Panc1 (cell line): ENCODE measurements around the gene FAM117B. TPM values are rescaled to one million over a fixed set of nuclear protein-coding genes. Genes with fewer than 3 reads are reported as not detected.

ENCODE experiments used
- ATAC-seq: fragments of 200-7000 bp; cut with Tn5 transposase; 2 replicates; pipeline ENCODE4 v1.9.1; 2020; ENCODE audit warnings: mild to moderate bottlenecking, moderate library complexity
- BruUV-seq: library from RNA; stranded (reverse); fragments of 400-500 nt; replicated peaks from 2 replicates; lab custom pipeline; 2021; lab: Mats Ljungman, UMichigan
- CTCF ChIA-PET: fragments of 300-600 bp; sonication (Branson Sonifier 250); formaldehyde crosslinking; loops from one replicate; lab custom pipeline; 2022; ENCODE audit warnings: antibody characterized with exemption; lab: Charles Lee
- POLR2A ChIA-PET: fragments of 300-600 bp; sonication (Branson Sonifier 250); formaldehyde crosslinking; loops from one replicate; lab custom pipeline; 2022; ENCODE audit warnings: antibody characterized with exemption; lab: Charles Lee
- DNase-seq: peaks from one replicate; pipeline ENCODE4 v3.0.0-alpha.2; 2010; ENCODE audit warnings: low read depth, low spot score
- H3K27ac ChIP-seq: 2 replicates; pipeline ENCODE4 v1.5.1; 2011; ENCODE audit warnings: mild to moderate bottlenecking, low read length, inconsistent platforms
- H3K27me3 ChIP-seq: fragments of 200-500 bp; sonication (Bioruptor generic); 2 replicates; pipeline ENCODE4 v1.6.0; 2014; ENCODE audit warnings: low read length, inconsistent platforms; ENCODE audit not compliant: control insufficient read depth, insufficient read depth
- H3K36me3 ChIP-seq: fragments of 200-500 bp; sonication (Bioruptor generic); 2 replicates; pipeline ENCODE4 v1.5.1; 2014; ENCODE audit warnings: inconsistent platforms, mild to moderate bottlenecking, low read length, moderate library complexity; ENCODE audit not compliant: control insufficient read depth, insufficient read depth
- H3K4me1 ChIP-seq: 2 replicates; pipeline ENCODE4 v1.5.1; 2011; ENCODE audit warnings: inconsistent platforms, mild to moderate bottlenecking, low read length, moderate library complexity; ENCODE audit not compliant: control insufficient read depth, insufficient read depth
- H3K4me3 ChIP-seq, 2 experiments: 2 replicates each; pipeline ENCODE4 v1.5.1; 2011 to 2012; ENCODE audit warnings: low read depth in 2 of 2, low read length in 2 of 2, mild to moderate bottlenecking in 2 of 2, inconsistent platforms in 1 of 2, moderate library complexity in 1 of 2
- H3K9me3 ChIP-seq: fragments of 200-500 bp; sonication (Bioruptor generic); 2 replicates; pipeline ENCODE4 v1.5.1; 2014; ENCODE audit warnings: low read depth, mild to moderate bottlenecking, inconsistent platforms, low read length, moderate library complexity; ENCODE audit not compliant: control insufficient read depth, insufficient read depth
- CTCF ChIP-seq: fragments of 450-650 bp; IDR thresholded peaks from 2 replicates; pipeline ENCODE4 v1.5.1; 2017; ENCODE audit warnings: mild to moderate bottlenecking
- POLR2AphosphoS5 ChIP-seq: IDR thresholded peaks from 2 replicates; pipeline ENCODE4 v1.6.1; 2012; ENCODE audit warnings: mild to moderate bottlenecking, low read depth, low read length, moderate library complexity
- REST ChIP-seq, 2 experiments: IDR thresholded peaks; 2 replicates each; pipeline ENCODE4 v1.6.1; 2011 to 2012; ENCODE audit warnings: low read depth in 2 of 2, control low read depth in 1 of 2, low read length in 1 of 2, mild to moderate bottlenecking in 1 of 2, moderate library complexity in 1 of 2; ENCODE audit not compliant: insufficient read depth in 1 of 2
- SIN3A ChIP-seq: IDR thresholded peaks from 2 replicates; pipeline ENCODE4 v1.6.1; 2012; ENCODE audit warnings: low read depth, mild to moderate bottlenecking, low read length, moderate library complexity, borderline replicate concordance; ENCODE audit not compliant: insufficient read depth
- TCF7L2 ChIP-seq: IDR thresholded peaks from 2 replicates; pipeline ENCODE4 v1.6.1; 2011; ENCODE audit warnings: mild to moderate bottlenecking, low read depth, low read length, inconsistent platforms
- in situ Hi-C: cut with HindIII; loops from 2 replicates; pipeline ENCODE4 v1.10.0; 2016; ENCODE audit warnings: low sequenced_read_pairs, low pct_unique_long_range_greater_than_20kb
- intact Hi-C: fragments of 100-400 bp; cut with micrococcal nuclease; formaldehyde crosslinking; loops from one replicate; pipeline ENCODE4 v1.10.0; 2022; ENCODE audit not compliant: unreplicated experiment
- total RNA-seq: library from RNA; stranded (reverse); gene quantifications from one replicate; pipeline ENCODE4 v1.2.1, GENCODE V29; 2021; ENCODE audit not compliant: unreplicated experiment

Gene FAM117B
- total RNA-seq, 1 experiment from 2014 or later: 7.8 TPM

GRCh38 chr2:202758604-202759003, 123.8 kb downstream of the FAM117B start:
- Histone ChIP-seq H3K9me3 (no peaks in the 10 kb centered on the region), H3K4me1 (no peaks in the 10 kb centered on the region), H3K4me3 (no peak overlapping the region), H3K36me3 (no peaks in the 10 kb centered on the region), H3K27me3 (no peaks in the 10 kb centered on the region), H3K27ac (no peak overlapping the region)
- ATAC-seq: no peak
- BruUV-seq: no TSS peak
- ChIA-PET POLR2A (no interaction called here), CTCF (no interaction called here)
- intact Hi-C loops (no loop called here), in situ Hi-C loops (no loop called here)
- DNase-seq: no peak
- TF ChIP-seq TCF7L2 (no peak), POLR2AphosphoS5 (no peak), SIN3A (no peak), REST (IDR thresholded peaks at IDR 0.05; ENCODE audit: insufficient read depth in 1 of 2, low read depth in 2 of 2, low read length in 1 of 2) (no peak), CTCF (no peak)

- DNase-seq: no peak
- TF ChIP-seq CTCF (no peak), REST (IDR thresholded peaks at IDR 0.05; ENCODE audit: insufficient read depth in 1 of 2, low read depth in 2 of 2, low read length in 1 of 2) (no peak), POLR2AphosphoS5 (no peak), SIN3A (no peak), TCF7L2 (no peak)
- Histone ChIP-seq H3K4me1 (no peaks in the 10 kb centered on the region), H3K27me3 (no peaks in the 10 kb centered on the region), H3K36me3 (no peaks in the 10 kb centered on the region), H3K4me3 (no peak overlapping the region), H3K27ac (no peak overlapping the region), H3K9me3 (no peaks in the 10 kb centered on the region)
- in situ Hi-C loops (no loop called here), intact Hi-C loops (no loop called here)
- ChIA-PET POLR2A (no interaction called here), CTCF (no interaction called here)
- no TSS peak for BruUV-seq
- no peak for ATAC-seq
Measured at GRCh38 chr2:202760848-202761247, 126.1 kb downstream of the FAM117B start.
